ENCODE data around the gene PLEKHM2.
"Not testable (repeated sequence)": the region's sequence is repeated elsewhere in the genome, so short reads cannot be mapped to it uniquely, and the experiment has no call there.

The PLEKHM2 gene

GRCh38 chr1:15678578-15678977, 5.5 kb upstream of the PLEKHM2 start:
- DNase-seq = no peak

GRCh38 chr1:15680131-15680530, 4.0 kb upstream of the PLEKHM2 start:
- no peak for DNase-seq

GRCh38 chr1:15680561-15681348, 3.4 kb upstream of the PLEKHM2 start:
- DNase-seq = no peak

DNA sequence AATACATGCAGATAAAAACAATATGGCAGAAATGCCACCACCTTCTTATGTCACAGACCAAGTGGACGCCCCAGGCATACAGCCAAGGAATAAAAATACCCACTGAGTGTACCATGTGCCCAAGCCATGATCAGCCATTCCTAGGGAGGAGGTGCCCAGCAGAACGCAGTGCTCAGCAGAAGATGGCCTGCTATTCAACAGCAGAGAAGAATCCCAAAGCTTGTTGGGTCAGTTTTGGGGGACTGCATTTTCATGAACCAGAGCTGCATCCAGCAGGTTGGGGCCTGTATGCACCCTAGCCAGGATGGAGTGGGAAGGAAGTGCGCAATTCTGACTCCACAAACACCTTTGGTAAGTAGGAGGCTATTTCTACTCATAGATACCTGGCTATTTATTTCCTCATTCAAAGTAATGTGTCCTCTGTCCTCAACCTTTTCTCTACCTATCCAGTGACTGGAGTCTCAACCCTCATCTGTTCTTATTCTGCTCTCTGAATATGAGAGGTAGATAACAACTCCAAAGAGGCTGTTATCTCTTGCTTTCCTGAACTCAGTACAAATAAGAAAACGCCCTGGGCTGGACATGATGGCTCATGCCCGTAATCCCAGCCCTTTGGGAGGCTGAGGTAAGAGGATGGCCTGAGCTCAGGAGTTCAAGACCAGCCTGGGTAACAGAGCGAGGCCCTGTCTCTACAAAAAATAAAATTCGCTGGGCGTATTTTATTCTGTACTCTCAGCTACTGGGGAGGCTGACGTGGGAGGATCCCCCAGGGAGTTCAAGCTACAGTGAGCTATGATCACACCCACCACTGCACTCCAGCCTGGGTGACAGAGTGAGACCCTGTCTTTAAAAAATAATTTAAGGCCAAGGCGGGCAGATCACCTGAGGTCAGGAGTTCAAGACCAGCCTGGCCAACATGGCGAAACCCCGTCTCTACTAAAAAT, 2.5 kb upstream of the PLEKHM2 start:
- no peak for DNase-seq

GRCh38 chr1:15682936-15683341, 1.2 kb upstream of the PLEKHM2 start:
- no peak for DNase-seq

DNA sequence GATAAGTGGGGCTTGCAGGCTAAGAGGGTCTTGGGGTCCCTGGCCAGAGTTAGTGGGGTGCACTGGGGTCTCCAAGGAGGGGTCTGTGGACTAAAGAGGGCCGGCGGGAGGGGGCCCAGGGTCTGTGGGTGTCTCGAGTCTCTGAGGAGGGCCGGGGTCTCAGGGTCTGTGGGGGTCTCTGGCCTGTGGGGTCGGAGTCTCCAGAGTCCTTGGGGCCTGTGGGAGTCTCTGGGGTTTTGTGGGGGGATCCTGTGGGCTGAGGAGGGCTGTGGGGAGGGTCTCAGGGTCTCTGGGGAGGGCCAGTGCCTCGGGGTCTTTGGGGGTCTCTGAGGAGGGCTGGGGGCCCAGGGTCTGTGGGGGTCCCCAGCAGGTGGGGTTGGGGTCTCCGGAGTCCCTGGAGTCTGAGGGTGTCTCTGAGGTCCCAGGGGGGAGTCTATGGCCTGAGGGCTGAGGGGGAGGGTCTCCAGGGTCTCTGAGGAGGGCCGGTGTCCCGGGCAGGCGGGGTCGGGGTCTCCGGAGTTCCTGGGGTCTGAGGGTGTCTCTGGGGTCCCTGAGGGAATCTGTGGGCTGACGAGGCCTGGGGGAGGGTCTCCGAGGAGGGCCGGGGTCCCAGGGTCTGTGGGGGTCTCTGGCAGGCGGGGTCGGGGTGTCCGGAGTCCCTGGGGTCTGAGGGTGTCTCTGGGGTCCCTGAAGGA, 628 bp upstream of the PLEKHM2 start:
- no peak for DNase-seq

DNA sequence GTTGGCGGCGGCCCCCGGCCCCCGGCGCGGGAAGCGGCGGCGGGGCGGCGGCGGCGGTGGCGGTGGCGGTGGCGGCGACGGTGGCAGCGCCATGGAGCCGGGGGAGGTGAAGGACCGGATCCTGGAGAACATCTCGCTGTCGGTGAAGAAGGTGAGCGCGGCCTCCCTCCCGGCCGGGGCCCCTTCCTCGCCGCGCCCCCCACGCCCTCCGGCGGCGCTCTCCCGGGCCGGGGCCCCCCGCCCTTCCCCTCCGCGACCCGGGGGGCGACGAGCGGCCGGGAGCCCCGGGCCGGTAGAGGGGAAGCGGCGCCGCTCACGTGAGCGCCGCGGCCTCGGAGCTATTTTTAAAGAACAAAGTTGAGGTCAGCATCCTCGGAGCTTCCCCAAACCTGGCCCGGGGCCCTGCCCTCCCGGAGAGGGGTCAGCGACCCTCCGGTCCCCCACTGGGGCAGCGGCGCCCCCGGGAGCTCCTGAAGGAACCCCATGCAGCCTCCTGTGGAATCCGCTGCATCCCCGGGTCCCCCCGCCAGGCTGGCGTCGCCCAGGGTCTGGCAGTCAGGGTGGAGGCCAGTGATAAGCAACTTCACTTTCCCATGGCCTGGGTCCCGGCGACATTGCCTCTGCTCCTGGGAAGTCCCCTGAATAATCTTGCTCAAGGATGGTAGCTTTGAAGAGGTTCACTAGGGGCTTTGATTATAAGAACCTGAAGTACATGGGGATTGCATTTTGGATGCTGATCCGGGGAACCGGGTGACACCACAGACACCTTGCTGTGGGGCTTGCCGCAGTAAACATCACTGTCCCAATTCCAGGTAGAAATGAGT, 560 bp downstream of the PLEKHM2 start:
- DNase-seq = no peak

- no peak for DNase-seq
Observed at GRCh38 chr1:15685820-15686219, 1.7 kb downstream of the PLEKHM2 start.

DNA sequence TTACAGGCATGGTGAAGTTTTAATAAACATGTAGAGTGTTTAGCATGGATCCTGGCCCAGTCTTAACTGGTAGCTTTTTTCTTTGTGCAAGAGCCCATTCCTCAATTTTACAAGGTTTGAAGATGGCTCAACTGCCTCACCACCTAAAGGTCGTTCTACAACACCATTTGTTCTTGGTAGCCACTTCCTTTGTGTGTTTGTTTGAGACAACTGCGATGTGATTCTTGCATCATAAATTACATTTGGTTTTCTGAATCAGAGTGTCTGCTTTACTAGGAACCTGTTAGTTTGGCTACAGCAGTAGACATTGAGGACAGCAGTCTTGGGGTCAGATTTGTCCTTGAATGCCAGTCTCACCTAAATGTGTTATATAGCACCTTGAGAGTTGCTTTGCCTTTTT, 3.3 kb downstream of the PLEKHM2 start:
- no peak for DNase-seq

- DNase-seq = no peak
Observed at GRCh38 chr1:15690317-15690716, 6.2 kb downstream of the PLEKHM2 start.

GRCh38 chr1:15691434-15692032, 7.4 kb downstream of the PLEKHM2 start:
- DNase-seq = no peak

GRCh38 chr1:15692121-15692682, 8.1 kb downstream of the PLEKHM2 start:
- no peak for DNase-seq

DNA sequence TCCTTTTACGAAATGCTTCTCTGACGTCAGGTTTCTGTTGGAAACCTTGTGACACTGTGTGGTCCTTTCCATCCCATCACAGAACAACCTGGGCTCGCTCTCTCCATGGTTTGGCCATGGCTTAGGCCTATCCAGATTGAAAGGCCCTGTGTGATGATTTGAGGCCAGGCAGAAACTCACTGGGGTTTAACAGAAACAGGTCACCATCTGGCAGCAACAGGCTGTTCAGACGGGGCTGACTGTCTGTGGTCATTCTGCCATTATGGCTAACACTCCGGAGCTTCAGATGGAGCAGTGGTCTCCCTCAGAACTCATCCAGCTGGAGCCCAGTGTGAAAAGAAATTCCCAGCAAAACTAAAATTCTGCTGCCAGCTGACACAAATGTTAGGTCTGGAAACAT, 9.3 kb downstream of the PLEKHM2 start:
- DNase-seq = no peak

- no peak for DNase-seq
Observed at GRCh38 chr1:15696956-15697521, 12.9 kb downstream of the PLEKHM2 start.

- DNase-seq = no peak
Observed at GRCh38 chr1:15698201-15698600, 14.1 kb downstream of the PLEKHM2 start.

DNA sequence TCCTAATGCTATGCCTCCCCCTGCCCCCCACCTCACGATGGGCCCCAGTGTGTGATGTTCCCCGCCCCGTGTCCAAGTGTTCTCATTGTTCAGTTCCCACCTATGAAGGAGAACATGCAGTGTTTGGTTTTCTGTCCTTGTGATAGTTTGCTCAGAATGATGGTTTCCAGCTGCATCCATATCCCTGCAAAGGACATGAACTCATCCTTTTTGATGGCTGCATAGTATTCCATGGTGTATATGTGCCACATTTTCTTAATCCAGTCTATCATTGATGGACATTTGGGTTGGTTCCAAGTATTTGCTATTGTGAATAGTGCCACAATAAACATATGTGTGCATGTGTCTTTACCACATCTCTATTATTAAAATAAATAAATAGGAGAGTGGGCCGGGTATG, 15.2 kb downstream of the PLEKHM2 start:
- DNase-seq = not testable (repeated sequence)

GRCh38 chr1:15700508-15700907, 16.4 kb downstream of the PLEKHM2 start:
- no peak for DNase-seq

GRCh38 chr1:15701784-15702183, 17.7 kb downstream of the PLEKHM2 start:
- no peak for DNase-seq

GRCh38 chr1:15702722-15703550, 18.8 kb downstream of the PLEKHM2 start:
- DNase-seq = no peak

- DNase-seq = no peak
Observed at GRCh38 chr1:15703562-15703961, 19.4 kb downstream of the PLEKHM2 start.

Data from DMS79 (cell line).